Mucosa of gallbladder (tissue), 1 donor: ENCODE results near the gene UBR3. TPM values are rescaled to one million over a fixed set of nuclear protein-coding genes. Genes with fewer than 3 reads are reported as not detected.

Source experiments
- DNase-seq: peaks from one replicate; pipeline ENCODE4 v3.0.0-alpha.2; 2020; ENCODE audit warnings: low spot score
- total RNA-seq: library from RNA; stranded (reverse); gene quantifications from one replicate; pipeline ENCODE4 v1.2.1, GENCODE V29; 2021
- donor health status: DM: no; HTN: no; CAD: no.

The UBR3 gene
- total RNA-seq, 1 donor from 2014 or later, result 39.0 TPM

GRCh38 chr2:169999054-169999453, 171.8 kb downstream of the UBR3 start:
- no peak for DNase-seq

DNA sequence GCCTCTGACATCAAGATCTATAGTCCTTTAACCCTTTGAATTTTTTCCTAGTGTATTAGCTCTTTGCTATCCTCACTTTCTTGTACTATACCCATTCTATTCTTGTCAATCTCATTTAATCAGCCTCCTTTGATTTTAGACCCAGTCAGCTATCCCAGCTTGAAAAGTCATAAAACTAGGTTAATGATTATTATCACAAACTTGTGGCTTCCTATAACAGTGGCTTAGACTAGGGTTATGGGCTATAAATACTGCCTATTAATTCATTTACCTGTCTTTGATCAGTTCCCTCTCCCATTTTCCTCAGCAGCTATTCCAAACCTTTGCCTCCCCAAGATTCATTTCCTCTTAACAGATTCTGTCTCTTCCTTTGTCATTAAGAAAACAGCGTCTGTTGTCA, 174.8 kb downstream of the UBR3 start:
- DNase-seq, result no peak

- DNase-seq, result no peak
Observed at GRCh38 chr2:170005702-170006101, 178.4 kb downstream of the UBR3 start.

DNA sequence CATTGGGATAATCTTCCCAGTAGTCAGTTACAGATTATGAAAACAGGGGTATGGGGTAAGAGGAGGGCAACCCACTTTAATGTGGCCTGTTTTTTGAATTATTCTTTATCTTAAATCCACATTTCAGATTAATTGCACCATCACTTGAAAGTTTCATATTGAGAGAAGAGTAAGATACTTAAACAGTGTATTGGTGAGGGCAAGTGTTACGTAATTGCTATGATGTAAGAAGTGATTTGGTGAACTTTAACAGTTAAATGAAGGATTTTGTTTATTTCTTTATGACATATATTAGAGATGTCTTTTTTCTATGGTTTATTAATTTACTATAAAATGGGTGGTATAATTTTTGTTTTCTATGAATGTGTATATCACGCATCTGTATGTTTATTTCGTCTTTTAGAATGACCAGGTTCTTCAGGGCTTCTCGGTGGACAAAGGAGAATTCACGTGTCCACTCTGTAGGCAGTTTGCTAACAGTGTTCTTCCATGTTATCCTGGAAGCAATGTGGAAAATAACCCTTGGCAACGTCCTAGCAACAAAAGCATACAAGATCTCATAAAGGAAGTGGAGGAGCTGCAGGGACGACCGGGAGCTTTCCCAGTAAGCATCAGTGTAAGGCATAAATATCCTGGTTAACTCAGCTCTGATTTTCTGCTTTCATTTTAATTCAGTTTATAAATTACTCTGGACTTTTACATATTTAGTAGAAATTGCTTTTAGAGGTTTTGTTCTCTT, 179.5 kb downstream of the UBR3 start:
- no peak for DNase-seq

GRCh38 chr2:170009209-170009608, 182.0 kb downstream of the UBR3 start:
- DNase-seq, result no peak

DNA sequence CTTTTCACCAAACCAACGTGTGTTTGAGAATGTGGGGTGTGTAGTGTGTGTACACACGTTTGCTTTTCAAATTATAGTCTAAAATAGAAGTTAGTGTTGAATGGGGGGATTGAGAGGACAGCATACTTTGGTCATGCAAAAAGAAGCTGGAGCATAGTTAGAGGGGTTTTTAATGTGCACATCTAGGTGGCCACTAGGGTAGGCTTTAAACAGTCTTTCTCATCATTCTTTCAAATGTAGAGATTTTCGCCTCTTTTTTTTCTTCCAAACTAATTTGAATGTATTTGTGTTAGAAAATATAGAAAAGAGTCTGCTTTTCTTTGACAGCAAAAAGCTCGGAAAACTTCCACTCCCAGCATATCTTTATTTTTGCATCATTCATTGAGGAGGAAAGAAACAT, 185.5 kb downstream of the UBR3 start:
- no peak for DNase-seq

DNA sequence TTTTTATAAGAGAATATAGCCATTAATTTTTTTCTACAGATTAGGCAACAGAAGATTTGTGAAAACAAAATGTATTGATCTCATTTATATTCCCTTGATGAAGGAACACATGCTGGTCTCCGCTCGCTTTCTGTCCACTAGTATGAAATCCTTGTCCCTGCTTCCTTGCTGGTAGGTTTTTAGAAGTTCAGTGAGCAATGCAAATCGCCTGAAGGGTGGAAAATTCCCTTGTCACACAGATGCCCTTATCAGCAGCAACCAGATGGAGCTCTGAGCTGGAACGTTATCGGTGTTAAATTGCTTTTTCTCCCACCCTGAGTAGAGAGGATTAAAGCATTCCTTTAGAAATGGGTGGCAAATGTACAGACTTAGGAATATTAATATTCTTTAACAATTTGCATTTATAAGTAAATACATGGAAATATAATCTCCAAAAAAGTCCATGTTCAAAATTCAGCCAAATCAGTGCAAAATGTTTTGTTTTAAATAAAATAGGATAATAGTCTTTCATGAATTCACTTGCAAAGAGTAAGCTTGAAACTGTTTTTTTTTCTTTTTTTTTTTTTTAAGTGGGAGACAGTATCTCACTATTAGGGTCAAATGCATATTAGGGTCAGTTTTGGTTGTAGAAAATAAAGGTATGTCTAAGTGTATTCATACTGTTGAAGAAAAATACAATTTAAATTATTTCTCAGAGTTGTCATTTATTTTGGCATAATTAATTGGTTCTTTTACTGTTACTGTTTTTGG, 186.7 kb downstream of the UBR3 start:
- no peak for DNase-seq

DNA sequence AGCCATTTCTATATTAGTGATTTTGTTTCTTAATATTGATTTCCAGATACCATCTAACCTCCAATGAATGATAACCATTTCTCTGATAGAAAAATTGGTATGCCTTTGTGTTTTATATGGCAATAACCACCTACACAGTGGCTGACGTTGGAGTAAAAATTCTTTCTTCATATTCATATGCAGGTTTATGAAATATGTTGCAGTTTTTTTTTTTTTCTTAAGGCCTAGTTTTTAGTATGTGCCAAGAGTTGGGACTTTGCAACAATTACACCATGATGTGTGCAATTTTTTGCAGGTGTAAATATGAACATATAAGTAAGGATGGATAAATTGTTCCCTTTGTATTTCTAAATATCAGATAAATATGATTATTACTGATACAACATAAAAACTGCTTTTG, 187.5 kb downstream of the UBR3 start:
- DNase-seq, result no peak

- no peak for DNase-seq
Observed at GRCh38 chr2:170017860-170018532, 190.7 kb downstream of the UBR3 start.

- DNase-seq, result no peak
Observed at GRCh38 chr2:170019060-170019805, 192.0 kb downstream of the UBR3 start.

DNA sequence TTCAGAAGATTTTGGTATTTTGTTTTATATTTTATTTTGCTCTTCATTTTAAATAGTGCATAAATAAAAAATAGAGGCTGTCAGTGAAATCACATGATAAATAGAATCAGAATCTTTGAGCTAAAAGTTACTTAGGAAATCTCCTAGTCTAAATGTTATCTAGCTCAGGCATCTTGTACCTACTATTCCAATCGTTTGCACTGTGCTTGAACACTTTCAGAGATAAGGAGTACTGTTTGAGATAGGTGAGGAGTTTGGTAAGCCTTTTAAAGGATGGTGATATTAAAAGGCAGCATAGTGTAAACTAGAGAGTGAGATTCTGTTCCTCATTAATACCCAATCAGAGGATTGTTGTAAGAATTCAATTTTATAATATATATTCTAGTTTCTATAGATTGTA, 193.5 kb downstream of the UBR3 start:
- DNase-seq, result no peak

DNA sequence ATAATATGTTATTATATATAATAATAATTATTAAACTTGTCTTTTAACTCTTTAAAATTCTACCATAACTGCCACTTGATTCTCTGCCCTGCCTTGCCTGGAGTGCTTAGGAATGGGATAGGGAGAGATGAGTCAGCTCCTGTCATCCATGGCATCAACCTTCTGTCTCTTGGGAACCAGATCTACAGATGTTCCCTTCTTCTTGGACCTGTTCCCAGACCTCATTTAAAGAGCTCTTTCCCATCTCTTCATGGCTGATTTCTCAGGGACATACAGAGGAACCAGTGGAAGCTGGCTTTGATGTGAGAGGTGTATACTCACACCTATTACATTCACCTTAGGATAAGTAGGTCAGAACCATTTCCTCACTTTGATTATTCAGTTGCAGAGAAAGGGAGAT, 195.4 kb downstream of the UBR3 start:
- DNase-seq, result no peak

GRCh38 chr2:170024721-170025120, 197.5 kb downstream of the UBR3 start:
- no peak for DNase-seq

- no peak for DNase-seq
Observed at GRCh38 chr2:170025223-170025622, 198.0 kb downstream of the UBR3 start.

- no peak for DNase-seq
Observed at GRCh38 chr2:170026361-170026760, 199.1 kb downstream of the UBR3 start.

DNA sequence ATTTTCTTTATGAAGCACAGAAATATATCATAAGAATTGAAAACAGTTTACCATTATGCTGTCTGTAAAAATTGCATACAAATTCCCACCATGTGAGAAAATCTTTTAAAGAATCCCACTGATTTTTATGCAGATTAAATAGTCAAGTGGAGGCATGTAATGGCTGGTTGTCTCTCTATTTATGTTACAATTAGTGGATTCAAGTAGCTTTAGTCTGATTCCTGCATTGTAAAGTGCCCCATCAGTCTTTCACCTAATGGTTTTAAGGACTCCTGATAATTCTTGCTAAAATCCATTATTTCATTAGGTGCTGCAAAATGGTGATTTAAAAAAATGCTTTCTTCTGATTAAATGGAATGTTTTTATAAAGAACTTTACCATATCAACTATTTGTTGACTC, 202.3 kb downstream of the UBR3 start:
- no peak for DNase-seq

GRCh38 chr2:170030040-170030439, 202.8 kb downstream of the UBR3 start:
- DNase-seq, result no peak

- no peak for DNase-seq
Observed at GRCh38 chr2:170031288-170031687, 204.0 kb downstream of the UBR3 start.

GRCh38 chr2:170034596-170034995, 207.3 kb downstream of the UBR3 start:
- no peak for DNase-seq

GRCh38 chr2:170038734-170039133, 211.5 kb downstream of the UBR3 start:
- no peak for DNase-seq

- DNase-seq, result no peak
Observed at GRCh38 chr2:170039401-170040172, 212.3 kb downstream of the UBR3 start.
